Stimulated activated naive CD8-positive, alpha-beta T cell treated with anti-CD3 and anti-CD28 coated beads, Interleukin-15, amount 100 ng/mL, for 72 hours (primary cell): ENCODE results near the gene TCAIM.

Source experiments
- ATAC-seq: fragments of 150-1000 bp; cut with Tn5 transposase; 2 replicates; pipeline ENCODE4 v1.10.0; 2021; ENCODE audit warnings: mild to moderate bottlenecking, moderate library complexity
- DNase-seq, 2 donors: peaks; one replicate each; pipeline ENCODE4 v3.0.0; 2021 to 2022
- H3K27ac Mint-ChIP-seq, 2 donors: one replicate each; pipeline ENCODE4 v1.8.0; 2022; ENCODE audit warnings: mild to moderate bottlenecking in 2 of 2, mixed read lengths in 2 of 2, moderate library complexity in 2 of 2
- H3K27me3 Mint-ChIP-seq: one replicate; pipeline ENCODE4 v1.8.0; 2022; ENCODE audit warnings: mixed read lengths
- H3K4me1 Mint-ChIP-seq: one replicate; pipeline ENCODE4 v1.8.0; 2022; ENCODE audit warnings: mild to moderate bottlenecking, mixed read lengths
- H3K4me3 Mint-ChIP-seq, 2 donors: one replicate each; pipeline ENCODE4 v1.8.0; 2022; ENCODE audit warnings: mild to moderate bottlenecking in 2 of 2, mixed read lengths in 2 of 2, moderate library complexity in 1 of 2
- H3K9me3 Mint-ChIP-seq, 2 donors: one replicate each; pipeline ENCODE4 v1.8.0; 2022; ENCODE audit warnings: mixed read lengths in 2 of 2

The TCAIM gene

DNA sequence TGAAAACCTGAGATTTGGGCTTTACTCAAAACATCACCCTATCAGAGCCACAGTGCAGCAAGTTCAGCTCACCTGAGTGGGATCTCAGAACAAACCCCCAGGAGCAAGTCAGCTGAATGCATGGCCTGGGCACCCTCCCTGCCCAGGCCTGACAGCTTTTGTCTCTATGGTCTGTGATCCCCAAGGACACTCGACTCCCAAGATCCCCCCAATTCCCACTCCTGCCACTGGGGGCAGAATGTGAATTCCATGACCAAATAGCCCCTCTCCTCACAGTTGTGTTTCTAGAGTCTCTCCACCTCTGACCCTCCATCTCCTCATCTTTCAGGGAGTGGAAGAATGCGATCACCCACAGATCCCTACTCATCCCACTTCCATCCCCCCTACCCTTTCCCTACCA is 80.0 kb downstream of the TCAIM start:
- DNase-seq (no peak), ATAC-seq (no peak)
- no peak overlapping the region for H3K4me3 Mint-ChIP-seq
- peak overlapping the region in 1 of 2 donors; percentile 16 for H3K27ac Mint-ChIP-seq
- no peaks in the 10 kb centered on the region for H3K4me1 Mint-ChIP-seq
- no peaks in the 10 kb centered on the region for H3K27me3 Mint-ChIP-seq
- no peaks in the 10 kb centered on the region for H3K9me3 Mint-ChIP-seq

- H3K4me1 Mint-ChIP-seq, result no peaks in the 10 kb centered on the region
- H3K27ac Mint-ChIP-seq, result no peak overlapping the region
- DNase-seq (no peak), ATAC-seq (no peak)
- no peaks in the 10 kb centered on the region for H3K27me3 Mint-ChIP-seq
- no peaks in the 10 kb centered on the region for H3K9me3 Mint-ChIP-seq
- H3K4me3 Mint-ChIP-seq, result no peak overlapping the region
Observed at GRCh38 chr3:44419116-44419922, 80.8 kb downstream of the TCAIM start.

DNA sequence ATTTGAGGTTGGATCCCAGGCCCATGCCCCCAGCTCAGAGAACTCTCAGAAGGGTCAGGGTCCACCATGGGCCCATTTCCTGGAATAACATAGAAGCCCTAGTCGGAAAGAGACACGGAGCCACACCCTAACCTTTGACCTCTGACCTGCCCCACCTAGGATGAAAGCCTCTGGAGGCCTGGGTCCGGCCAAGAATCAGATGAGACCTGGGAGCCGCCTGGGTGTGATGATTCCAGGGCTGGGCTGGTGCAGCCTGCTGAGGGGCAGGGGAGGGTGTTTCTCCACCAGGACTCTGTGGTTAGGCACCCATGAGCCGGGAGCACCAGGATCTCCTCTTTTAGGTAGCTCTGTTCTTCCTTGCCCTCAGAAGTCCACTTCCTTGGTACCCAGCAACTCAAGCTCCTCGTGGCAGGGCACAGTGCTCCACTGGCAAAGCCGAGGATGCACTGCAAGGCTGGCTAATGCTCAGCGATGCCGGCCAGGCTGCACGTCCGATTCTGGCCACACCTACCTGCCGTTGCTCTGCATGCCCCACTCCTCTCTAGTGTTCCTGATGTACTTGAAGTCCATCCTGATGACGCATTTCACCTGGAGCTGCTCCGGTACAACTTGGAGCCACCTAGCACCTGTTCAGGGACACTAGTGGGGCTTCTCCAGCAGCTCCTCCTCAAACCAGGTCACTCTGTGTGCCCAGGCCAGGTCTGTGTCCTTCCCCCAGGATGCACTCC is 81.5 kb downstream of the TCAIM start:
- no peak for DNase-seq
- peaks cover 7% of the 10 kb centered on the region for H3K4me1 Mint-ChIP-seq
- H3K27ac Mint-ChIP-seq, result no peak overlapping the region
- H3K4me3 Mint-ChIP-seq, result no peak overlapping the region
- ATAC-seq, result no peak
- H3K9me3 Mint-ChIP-seq, result no peaks in the 10 kb centered on the region
- no peaks in the 10 kb centered on the region for H3K27me3 Mint-ChIP-seq

DNA sequence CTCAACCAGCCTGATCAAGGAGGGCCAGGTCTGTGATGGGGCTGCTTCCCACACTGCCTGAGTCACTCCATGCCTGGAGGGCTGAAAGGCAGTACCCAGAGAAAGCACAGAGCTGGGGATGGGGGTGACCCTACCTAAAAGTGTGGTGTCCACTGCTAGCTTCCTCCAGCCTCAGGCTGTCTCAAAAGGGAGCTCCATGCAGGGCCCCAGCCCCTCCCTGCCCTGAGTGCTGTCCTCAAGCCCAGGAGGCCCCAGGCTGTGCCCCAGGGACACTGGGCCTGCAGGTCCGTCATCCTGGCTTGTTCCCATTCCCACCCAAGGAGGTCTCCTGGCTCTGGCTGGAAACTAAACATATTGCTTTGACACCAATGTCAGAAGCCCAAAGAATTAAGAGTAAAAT is 82.1 kb downstream of the TCAIM start:
- H3K27ac Mint-ChIP-seq, result no peak overlapping the region

GRCh38 chr3:44421280-44421679 is 82.7 kb downstream of the TCAIM start:
- Mint-ChIP-seq H3K27ac (no peak overlapping the region), H3K9me3 (no peaks in the 10 kb centered on the region), H3K27me3 (no peaks in the 10 kb centered on the region), H3K4me3 (no peak overlapping the region), H3K4me1 (peaks cover 7% of the 10 kb centered on the region)
- DNase-seq (no peak), ATAC-seq (no peak)

More for the DNA sequence above, 82.1 kb downstream of the TCAIM start:
- no peaks in the 10 kb centered on the region for H3K27me3 Mint-ChIP-seq
- peaks cover 7% of the 10 kb centered on the region for H3K4me1 Mint-ChIP-seq
- no peak for ATAC-seq
- no peak overlapping the region for H3K4me3 Mint-ChIP-seq
- H3K9me3 Mint-ChIP-seq, result no peaks in the 10 kb centered on the region
- DNase-seq, result no peak

DNA sequence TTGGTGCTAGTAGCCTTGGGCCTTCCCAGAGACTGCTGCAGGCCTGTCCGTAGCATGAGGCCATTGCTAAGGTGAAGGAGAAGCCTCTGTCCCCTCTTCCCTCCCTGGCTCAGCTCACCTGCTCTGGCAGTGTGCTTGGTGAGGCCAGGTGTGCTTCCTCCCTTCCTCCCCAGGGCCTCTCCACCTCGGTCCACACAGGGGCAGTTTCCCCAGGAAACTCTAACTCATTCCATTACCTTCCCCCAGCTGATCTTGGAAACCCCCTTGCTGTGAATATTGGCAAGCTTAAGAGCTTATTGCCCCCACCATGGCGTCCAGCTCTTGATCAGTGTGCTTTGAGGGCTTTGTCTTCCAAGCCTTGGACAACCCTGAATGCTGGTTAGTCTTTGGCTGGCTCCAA is 86.2 kb downstream of the TCAIM start:
- H3K4me3 Mint-ChIP-seq, result no peak overlapping the region
- H3K27me3 Mint-ChIP-seq, result no peaks in the 10 kb centered on the region
- H3K4me1 Mint-ChIP-seq, result peaks cover 7% of the 10 kb centered on the region
- no peaks in the 10 kb centered on the region for H3K9me3 Mint-ChIP-seq
- peak overlapping the region; percentile 8 to 57 for H3K27ac Mint-ChIP-seq
- DNase-seq, result no peak
- ATAC-seq, result peak; percentile 26

- H3K4me3 Mint-ChIP-seq, result no peak overlapping the region
- no peaks in the 10 kb centered on the region for H3K9me3 Mint-ChIP-seq
- no peak overlapping the region for H3K27ac Mint-ChIP-seq
- no peak for DNase-seq
- peaks cover 7% of the 10 kb centered on the region for H3K4me1 Mint-ChIP-seq
- no peak for ATAC-seq
- H3K27me3 Mint-ChIP-seq, result no peaks in the 10 kb centered on the region
Observed at GRCh38 chr3:44427683-44428082, 89.1 kb downstream of the TCAIM start.

DNA sequence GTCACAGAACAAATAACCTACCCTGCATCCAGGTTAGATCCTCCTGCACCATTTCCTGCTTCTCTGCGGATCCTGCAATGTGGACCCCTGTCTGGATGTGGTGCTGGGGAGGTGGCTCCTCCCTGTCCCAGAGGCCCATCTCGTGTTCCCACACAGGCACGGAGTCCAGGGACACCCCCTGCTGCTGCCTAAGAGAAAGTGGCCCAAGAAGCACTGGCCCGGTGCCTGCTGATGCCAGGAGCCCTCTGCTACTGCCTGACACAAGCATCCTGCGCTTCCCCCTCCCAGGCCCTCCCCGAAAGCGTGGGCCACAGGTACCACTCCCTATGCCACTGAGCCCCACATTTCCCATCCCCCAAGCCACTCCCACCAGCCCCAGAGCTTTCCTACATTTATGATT is 90.3 kb downstream of the TCAIM start:
- ATAC-seq (no peak), DNase-seq (no peak)
- no peaks in the 10 kb centered on the region for H3K27me3 Mint-ChIP-seq
- H3K4me3 Mint-ChIP-seq, result no peak overlapping the region
- H3K27ac Mint-ChIP-seq, result peak overlapping the region in 1 of 2 donors; percentile 35
- H3K9me3 Mint-ChIP-seq, result no peaks in the 10 kb centered on the region
- H3K4me1 Mint-ChIP-seq, result peaks cover 7% of the 10 kb centered on the region

GRCh38 chr3:44429459-44429858 is 90.9 kb downstream of the TCAIM start:
- H3K27me3 Mint-ChIP-seq, result no peaks in the 10 kb centered on the region
- H3K9me3 Mint-ChIP-seq, result no peaks in the 10 kb centered on the region

DNA sequence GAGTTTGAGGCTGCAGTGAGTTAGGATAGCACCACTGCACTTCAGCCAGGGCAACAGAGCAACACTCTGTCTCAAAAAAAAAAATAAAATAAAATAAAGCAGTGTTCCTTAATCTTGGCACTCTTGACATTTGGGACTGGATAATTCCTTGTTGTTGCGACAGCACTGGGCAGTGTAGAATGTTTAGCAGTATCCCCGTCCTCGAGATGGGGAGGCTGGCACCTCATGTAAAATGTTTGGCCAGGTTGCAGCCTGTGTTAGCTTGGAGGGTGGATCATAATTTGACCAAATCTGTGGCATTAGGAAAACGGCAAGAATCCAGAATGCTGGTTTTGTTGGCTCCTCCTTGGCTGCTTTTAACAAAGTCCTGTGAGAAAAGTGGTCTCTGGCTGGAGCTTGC is 91.9 kb downstream of the TCAIM start:
- no peaks in the 10 kb centered on the region for H3K27me3 Mint-ChIP-seq
- H3K4me1 Mint-ChIP-seq, result no peaks in the 10 kb centered on the region
- no peak overlapping the region for H3K4me3 Mint-ChIP-seq
- no peak overlapping the region for H3K27ac Mint-ChIP-seq
- H3K9me3 Mint-ChIP-seq, result no peaks in the 10 kb centered on the region
- ATAC-seq (no peak), DNase-seq (no peak)

More at GRCh38 chr3:44429459-44429858, 90.9 kb downstream of the TCAIM start:
- DNase-seq, result no peak
- H3K27ac Mint-ChIP-seq, result no peak overlapping the region
- H3K4me1 Mint-ChIP-seq, result peaks cover 7% of the 10 kb centered on the region
- no peak overlapping the region for H3K4me3 Mint-ChIP-seq
- no peak for ATAC-seq

GRCh38 chr3:44434834-44435510 is 96.4 kb downstream of the TCAIM start:
- H3K27ac Mint-ChIP-seq, result no peak overlapping the region

GRCh38 chr3:44436181-44436580 is 97.6 kb downstream of the TCAIM start:
- peaks cover 21% of the 10 kb centered on the region for H3K4me1 Mint-ChIP-seq
- H3K27me3 Mint-ChIP-seq, result no peaks in the 10 kb centered on the region
- H3K9me3 Mint-ChIP-seq, result no peaks in the 10 kb centered on the region
- peak overlapping the region in 1 of 2 donors; percentile 67 for H3K27ac Mint-ChIP-seq
- H3K4me3 Mint-ChIP-seq, result no peak overlapping the region
- DNase-seq (no peak), ATAC-seq (no peak)

More at GRCh38 chr3:44434834-44435510, 96.4 kb downstream of the TCAIM start:
- peaks cover 10% of the 10 kb centered on the region for H3K4me1 Mint-ChIP-seq
- no peaks in the 10 kb centered on the region for H3K9me3 Mint-ChIP-seq
- no peak for DNase-seq
- ATAC-seq, result no peak
- no peaks in the 10 kb centered on the region for H3K27me3 Mint-ChIP-seq
- no peak overlapping the region for H3K4me3 Mint-ChIP-seq

GRCh38 chr3:44437800-44438199 is 99.2 kb downstream of the TCAIM start:
- Mint-ChIP-seq H3K9me3 (no peaks in the 10 kb centered on the region), H3K4me1 (peaks cover 34% of the 10 kb centered on the region), H3K4me3 (no peak overlapping the region), H3K27me3 (no peaks in the 10 kb centered on the region), H3K27ac (no peak overlapping the region)
- DNase-seq, result no peak
- no peak for ATAC-seq

DNA sequence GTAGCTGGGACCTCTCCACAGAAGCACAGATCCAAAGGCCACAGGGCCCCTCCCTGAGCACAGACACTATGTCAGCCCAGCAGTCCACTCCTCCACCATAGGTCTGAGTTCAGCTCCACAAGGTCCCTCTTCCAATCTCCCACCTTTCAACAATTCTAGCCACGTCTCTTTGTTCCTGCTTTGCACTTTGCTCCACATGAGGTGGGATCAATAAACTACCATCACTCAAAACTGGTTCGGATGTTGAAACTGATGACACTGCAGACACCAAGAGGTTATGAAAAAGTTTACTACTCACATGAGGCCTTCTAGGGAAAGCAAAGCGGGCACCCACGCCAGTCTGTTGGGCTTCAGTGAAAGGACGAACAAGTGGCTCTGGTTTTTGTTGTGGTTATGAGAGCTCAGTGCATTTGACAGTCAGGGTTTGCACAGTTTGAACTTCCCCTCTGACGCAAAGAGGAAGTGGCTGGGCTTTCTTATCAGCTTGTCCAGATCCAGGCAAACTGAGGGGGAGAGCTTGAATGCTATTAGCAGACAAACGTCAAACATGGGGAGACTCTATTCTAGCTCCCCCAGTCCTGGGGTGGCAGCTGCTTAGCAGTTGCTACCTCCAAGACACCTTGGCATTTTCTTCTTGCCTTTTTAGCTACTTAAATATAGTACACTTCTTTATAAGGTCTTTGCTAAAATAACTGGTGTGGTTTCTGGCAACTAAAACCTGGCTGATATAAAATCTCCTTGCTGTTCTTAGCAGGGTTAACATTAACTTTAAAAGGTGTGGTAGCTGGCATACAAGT is 101.1 kb downstream of the TCAIM start:
- DNase-seq, result peak; percentile 66 to 89
- Mint-ChIP-seq H3K9me3 (no peaks in the 10 kb centered on the region), H3K4me3 (peak overlapping the region; percentile 77 to 84), H3K27ac (peak overlapping the region; percentile 95 to 98), H3K27me3 (no peaks in the 10 kb centered on the region), H3K4me1 (peaks cover 39% of the 10 kb centered on the region)
- peak; percentile 95 for ATAC-seq
